Peyer's patch (tissue), 4 donors: ENCODE data around the gene ARL1. TPM values are rescaled to one million over a fixed set of nuclear protein-coding genes. Genes with fewer than 3 reads are reported as not detected.

Source experiments
- DNase-seq, 3 donors: peaks; one replicate each; pipeline ENCODE4 v3.0.0-alpha.2; 2017 to 2019
- H3K27ac ChIP-seq, 4 donors: fragments of 200-600 bp; sonication (generic); one replicate each; pipeline ENCODE4 v1.5.1; 2016 to 2019
- H3K27me3 ChIP-seq, 2 donors: fragments of 200-600 bp; sonication (generic); one replicate each; pipeline ENCODE4 v1.5.1; 2019
- H3K36me3 ChIP-seq, 3 donors: fragments of 200-600 bp; sonication (generic); one replicate each; pipeline ENCODE4 v1.5.1; 2016 to 2019
- H3K4me1 ChIP-seq, 4 donors: fragments of 200-600 bp; sonication (generic); one replicate each; pipeline ENCODE4 v1.5.1; 2016 to 2019
- H3K4me3 ChIP-seq, 4 donors: fragments of 200-600 bp; sonication (generic); 1 replicate in 3 of 4; 2 replicates in 1 of 4; pipeline ENCODE4 v1.5.1; 2016 to 2019; ENCODE audit warnings: mild to moderate bottlenecking in 1 of 4
- H3K9me3 ChIP-seq, 4 donors: fragments of 200-600 bp; sonication (generic); one replicate each; pipeline ENCODE4 v1.5.1; 2016 to 2019; ENCODE audit warnings: mild to moderate bottlenecking in 1 of 4
- POLR2A ChIP-seq, 2 donors: fragments of 450-650 bp; IDR thresholded peaks; one replicate each; pipeline ENCODE4 v1.5.1; 2017; ENCODE audit warnings: antibody characterized with exemption in 2 of 2, mild to moderate bottlenecking in 2 of 2, moderate library complexity in 2 of 2
- total RNA-seq, 4 donors: library from RNA; depleted of rRNA; stranded (reverse); fragments of >200 nt; gene quantifications; one replicate each; pipeline ENCODE4 v1.1.0, GENCODE V29; 2016
- TF ChIP-seq, protein P1 (sequence below), 6 experiments: fragments of 450-650 bp in 4 of 6; fragments of 200-600 bp in 2 of 6; sonication (generic) in 1 of 6; IDR thresholded peaks; one replicate each; pipeline ENCODE4 v1.5.1; 2017 to 2019; ENCODE audit warnings: antibody characterized with exemption in 6 of 6, mild to moderate bottlenecking in 3 of 6, moderate library complexity in 1 of 6

The ARL1 gene
- total RNA-seq, 4 donors from 2014 or later = 37.1 to 59.3 (median 50.6) TPM

DNA sequence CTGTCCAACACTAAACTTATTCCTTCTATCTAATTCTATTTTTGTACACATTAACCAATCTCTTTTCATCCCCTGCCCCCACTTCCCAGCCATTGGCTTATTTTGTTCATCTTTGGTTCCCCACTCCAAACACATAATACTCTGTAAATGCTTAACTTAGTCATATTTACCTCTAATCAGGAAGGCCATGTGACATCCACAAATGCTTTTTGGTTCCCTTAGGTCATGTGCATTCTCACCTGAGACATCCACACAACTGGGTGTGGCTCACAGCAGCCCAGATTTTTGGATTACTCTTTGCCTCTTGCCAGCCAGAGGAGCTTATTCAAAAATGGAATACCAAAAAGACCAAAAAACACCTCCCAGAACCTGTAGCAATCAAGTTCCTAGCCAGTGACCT is 28.4 kb downstream of the ARL1 start:
- Histone ChIP-seq H3K36me3 (peaks cover 0 to 69% (median 0%) of the 10 kb centered on the region in 3 donors), H3K4me3 (no peak overlapping the region), H3K27me3 (no peaks in the 10 kb centered on the region), H3K27ac (no peak overlapping the region), H3K9me3 (no peaks in the 10 kb centered on the region), H3K4me1 (no peaks in the 10 kb centered on the region)
- no peak for DNase-seq
- TF ChIP-seq, protein P1, sequence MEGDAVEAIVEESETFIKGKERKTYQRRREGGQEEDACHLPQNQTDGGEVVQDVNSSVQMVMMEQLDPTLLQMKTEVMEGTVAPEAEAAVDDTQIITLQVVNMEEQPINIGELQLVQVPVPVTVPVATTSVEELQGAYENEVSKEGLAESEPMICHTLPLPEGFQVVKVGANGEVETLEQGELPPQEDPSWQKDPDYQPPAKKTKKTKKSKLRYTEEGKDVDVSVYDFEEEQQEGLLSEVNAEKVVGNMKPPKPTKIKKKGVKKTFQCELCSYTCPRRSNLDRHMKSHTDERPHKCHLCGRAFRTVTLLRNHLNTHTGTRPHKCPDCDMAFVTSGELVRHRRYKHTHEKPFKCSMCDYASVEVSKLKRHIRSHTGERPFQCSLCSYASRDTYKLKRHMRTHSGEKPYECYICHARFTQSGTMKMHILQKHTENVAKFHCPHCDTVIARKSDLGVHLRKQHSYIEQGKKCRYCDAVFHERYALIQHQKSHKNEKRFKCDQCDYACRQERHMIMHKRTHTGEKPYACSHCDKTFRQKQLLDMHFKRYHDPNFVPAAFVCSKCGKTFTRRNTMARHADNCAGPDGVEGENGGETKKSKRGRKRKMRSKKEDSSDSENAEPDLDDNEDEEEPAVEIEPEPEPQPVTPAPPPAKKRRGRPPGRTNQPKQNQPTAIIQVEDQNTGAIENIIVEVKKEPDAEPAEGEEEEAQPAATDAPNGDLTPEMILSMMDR (IDR thresholded peaks at IDR 0.05) = no peak

DNA sequence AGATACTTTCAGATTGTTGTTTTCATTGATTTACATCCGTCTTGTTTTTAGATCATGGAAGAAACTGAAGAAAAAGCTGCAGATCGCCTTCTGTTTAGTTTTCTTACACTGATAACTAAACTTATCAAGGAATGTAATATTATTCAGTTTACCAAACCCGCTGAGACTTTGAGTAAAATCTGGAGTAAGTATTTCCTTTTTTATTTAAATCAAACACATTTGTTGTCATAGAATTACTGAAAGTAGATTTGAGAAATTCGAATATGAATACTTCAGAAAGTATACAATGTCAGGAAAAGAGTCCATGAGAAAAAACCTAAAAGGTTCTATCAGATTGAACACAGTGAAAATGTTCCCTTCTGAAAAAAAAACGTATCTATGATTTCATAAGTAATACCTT is 32.0 kb downstream of the ARL1 start:
- no peaks in the 10 kb centered on the region for H3K9me3 ChIP-seq
- no peak overlapping the region for H3K4me3 ChIP-seq
- H3K36me3 ChIP-seq = peaks cover 0 to 62% (median 3%) of the 10 kb centered on the region in 3 donors
- no peak overlapping the region for H3K27ac ChIP-seq
- no peaks in the 10 kb centered on the region for H3K4me1 ChIP-seq
- no peak for TF ChIP-seq POLR2A (IDR thresholded peaks at IDR 0.05)
- TF ChIP-seq, protein P1 (IDR thresholded peaks at IDR 0.05) = no peak
- no peaks in the 10 kb centered on the region for H3K27me3 ChIP-seq
- DNase-seq = no peak

DNA sequence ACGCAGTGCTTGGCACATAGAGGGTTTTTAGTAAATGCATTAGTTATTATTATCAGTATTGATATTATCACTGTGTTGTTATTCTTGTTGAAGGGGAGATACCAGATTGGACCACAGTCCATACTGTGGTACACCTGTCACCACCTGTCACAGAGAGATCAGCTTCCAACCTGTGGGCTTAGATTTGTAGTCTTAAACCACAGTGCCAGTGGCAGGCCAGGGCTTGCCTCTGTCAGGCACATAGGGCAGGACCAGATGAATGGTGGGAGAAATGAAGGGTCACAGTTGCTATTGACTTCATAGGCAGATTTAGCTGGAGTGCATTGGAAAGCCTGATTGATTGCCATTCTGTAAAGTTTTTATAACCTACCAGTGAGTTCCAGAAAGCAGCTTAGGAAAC is 35.1 kb downstream of the ARL1 start:
- Histone ChIP-seq H3K4me3 (no peak overlapping the region), H3K4me1 (no peaks in the 10 kb centered on the region), H3K9me3 (no peaks in the 10 kb centered on the region), H3K27ac (no peak overlapping the region), H3K27me3 (no peaks in the 10 kb centered on the region), H3K36me3 (peaks cover 0 to 65% (median 3%) of the 10 kb centered on the region in 3 donors)
- TF ChIP-seq, protein P1 (IDR thresholded peaks at IDR 0.05) = no peak
- no peak for TF ChIP-seq POLR2A (IDR thresholded peaks at IDR 0.05)
- DNase-seq = no peak

DNA sequence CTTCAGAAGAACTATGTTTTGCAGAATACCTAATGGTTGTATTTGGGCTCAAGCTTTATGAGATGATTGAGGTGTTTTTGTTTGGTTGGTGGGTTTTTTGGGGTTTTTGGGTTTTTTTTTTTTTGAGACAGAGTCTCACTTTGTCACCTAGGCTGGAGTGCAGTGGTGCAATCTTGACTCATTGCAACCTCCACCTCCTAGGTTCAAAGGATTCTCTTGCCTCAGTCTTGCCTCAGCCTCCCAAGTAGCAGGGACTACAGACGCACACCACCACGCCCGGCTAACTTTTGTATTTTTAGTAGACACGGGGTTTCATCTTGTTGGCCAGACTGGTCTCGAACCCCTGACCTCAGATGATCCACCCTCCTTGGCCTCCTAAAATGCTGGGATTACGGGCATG is 39.6 kb downstream of the ARL1 start:
- H3K27ac ChIP-seq = no peak overlapping the region
- no peak for TF ChIP-seq POLR2A (IDR thresholded peaks at IDR 0.05)
- TF ChIP-seq, protein P1 (IDR thresholded peaks at IDR 0.05) = no peak
- H3K4me3 ChIP-seq = no peak overlapping the region
- no peaks in the 10 kb centered on the region for H3K4me1 ChIP-seq
- no peaks in the 10 kb centered on the region for H3K27me3 ChIP-seq
- peaks cover 0 to 79% (median 2%) of the 10 kb centered on the region in 3 donors for H3K36me3 ChIP-seq
- H3K9me3 ChIP-seq = no peaks in the 10 kb centered on the region
- no peak for DNase-seq

DNA sequence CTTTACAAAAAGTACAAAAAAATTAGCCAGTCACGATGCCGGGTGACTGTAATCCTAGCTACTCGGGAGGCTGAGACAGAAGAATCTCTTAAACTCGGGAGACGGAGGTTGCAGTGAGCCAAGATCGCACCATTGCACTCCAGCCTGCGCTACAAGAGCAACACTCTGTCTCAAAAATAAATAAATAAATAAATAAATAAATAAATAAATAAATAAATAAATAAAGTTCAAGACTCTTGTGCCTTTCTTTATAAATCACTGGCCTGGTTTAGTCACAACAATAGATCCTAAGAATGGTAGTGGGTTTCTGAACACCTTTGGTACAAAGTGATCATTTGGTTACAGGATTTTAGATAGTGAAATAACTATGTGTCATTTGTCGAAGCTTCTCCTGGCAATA is 46.1 kb downstream of the ARL1 start:
- Histone ChIP-seq H3K27ac (no peak overlapping the region), H3K9me3 (no peaks in the 10 kb centered on the region), H3K27me3 (no peaks in the 10 kb centered on the region), H3K4me1 (no peaks in the 10 kb centered on the region), H3K4me3 (no peak overlapping the region), H3K36me3 (peaks cover 0 to 63% (median 0%) of the 10 kb centered on the region in 3 donors)
- no peak for DNase-seq
- no peak for TF ChIP-seq POLR2A (IDR thresholded peaks at IDR 0.05)
- TF ChIP-seq, protein P1 (IDR thresholded peaks at IDR 0.05) = no peak

DNA sequence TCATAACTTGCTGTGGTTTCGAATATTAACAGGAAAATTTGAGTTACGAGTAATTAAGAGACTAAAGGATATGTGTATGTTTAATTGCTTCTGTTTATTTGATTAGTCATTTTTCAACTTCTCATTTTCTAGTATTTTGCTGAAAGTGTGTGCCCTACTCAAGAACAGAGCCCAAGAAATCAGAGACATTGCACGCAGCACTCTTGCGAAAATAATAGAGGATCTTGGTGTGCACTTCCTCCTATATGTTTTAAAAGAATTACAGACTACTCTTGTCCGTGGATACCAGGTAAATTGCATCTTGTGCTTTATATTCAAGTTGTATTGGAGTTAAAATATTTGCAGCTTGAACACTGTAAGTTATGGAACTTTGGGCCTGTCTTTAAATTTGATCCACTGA is 50.8 kb downstream of the ARL1 start:
- no peak for DNase-seq
- Histone ChIP-seq H3K4me3 (no peak overlapping the region), H3K9me3 (no peaks in the 10 kb centered on the region), H3K36me3 (peaks cover 0 to 46% (median 0%) of the 10 kb centered on the region in 3 donors), H3K4me1 (no peaks in the 10 kb centered on the region), H3K27me3 (no peaks in the 10 kb centered on the region), H3K27ac (no peak overlapping the region)
- TF ChIP-seq POLR2A (IDR thresholded peaks at IDR 0.05) = no peak
- TF ChIP-seq, protein P1 (IDR thresholded peaks at IDR 0.05) = no peak
